K562 (cell line): ENCODE data around the gene CTIF. TPM values are rescaled to one million over a fixed set of nuclear protein-coding genes. Genes with fewer than 3 reads are reported as not detected.

Experiments
- CBX8 ChIP-seq: fragments of 200-600 bp; sonication (generic); IDR thresholded peaks from 2 replicates; pipeline ENCODE4 v1.6.1; 2012; ENCODE audit warnings: borderline replicate concordance, mixed run types, low read depth, mild to moderate bottlenecking, moderate library complexity, mixed read lengths, low read length, control low read depth, inconsistent platforms; ENCODE audit not compliant: poor library complexity, severe bottlenecking; ENCODE audit errors: extremely low read depth
- CTBP1 ChIP-seq: fragments of 450-650 bp; IDR thresholded peaks from 2 replicates; pipeline ENCODE4 v1.6.1; 2016; ENCODE audit warnings: borderline replicate concordance
- MTA3 ChIP-seq: fragments of 450-650 bp; formaldehyde crosslinking; IDR thresholded peaks from 2 replicates; pipeline ENCODE4 v1.6.1; 2017; ENCODE audit warnings: mild to moderate bottlenecking, borderline replicate concordance
- NRF1 ChIP-seq, 2 experiments: fragments of 450-650 bp; IDR thresholded peaks in 1 of 2; conservative IDR thresholded peaks in 1 of 2; 2 replicates each; pipeline ENCODE4 v1.6.1; 2014; ENCODE audit warnings: mild to moderate bottlenecking in 2 of 2
- RAD21 ChIP-seq, 2 experiments: fragments of 250-450 bp in 1 of 2; fragments of 450-650 bp in 1 of 2; sonication (Bioruptor Pico) in 1 of 2; formaldehyde crosslinking in 1 of 2; IDR thresholded peaks in 1 of 2; conservative IDR thresholded peaks in 1 of 2; 2 replicates each; pipeline versions ENCODE4 v1.4.0 to v1.8.0; 2020 to 2022; ENCODE audit warnings: mild to moderate bottlenecking in 2 of 2, moderate library complexity in 1 of 2
- XRCC3 ChIP-seq: fragments of 450-650 bp; IDR thresholded peaks from 2 replicates; pipeline ENCODE4 v1.6.1; 2017; ENCODE audit warnings: mild to moderate bottlenecking, moderate library complexity
- ZKSCAN1 ChIP-seq: fragments of 150-350 bp; IDR thresholded peaks from 2 replicates; pipeline ENCODE4 v1.6.1; 2016; ENCODE audit warnings: low read depth, low read length
- ZMIZ1 ChIP-seq, 2 experiments: fragments of 150-350 bp in 1 of 2; IDR thresholded peaks; 2 replicates each; pipeline ENCODE4 v1.6.1; 2012 to 2016; ENCODE audit warnings: low read depth in 2 of 2, low read length in 2 of 2, mild to moderate bottlenecking in 1 of 2, moderate library complexity in 1 of 2
- ZNF318 ChIP-seq, 2 experiments: fragments of 450-650 bp; IDR thresholded peaks; 2 replicates each; pipeline ENCODE4 v1.6.1; 2016; ENCODE audit warnings: mild to moderate bottlenecking in 2 of 2, borderline replicate concordance in 1 of 2, low read depth in 1 of 2, moderate library complexity in 1 of 2
- ZNF695 ChIP-seq: fragments of 450-650 bp; formaldehyde crosslinking; IDR thresholded peaks from 2 replicates; pipeline ENCODE4 v1.4.0; 2020; ENCODE audit warnings: mild to moderate bottlenecking, moderate library complexity
- polyA plus RNA-seq, 8 experiments: library from polyadenylated mRNA; depleted of rRNA in 4 of 8; stranded (reverse) in 5 of 8; unstranded in 3 of 8; fragments of >200 nt; fragmentation: Nextera tagmentation in 2 of 8; fragmentation: Illumina TruSeq in 1 of 8; extraction: Ambion mirVana in 2 of 8; extraction: Trizol in 1 of 8; gene quantifications; 2 replicates each; pipeline versions ENCODE4 v1.2.1 to v1.2.3, GENCODE V29; 2011 to 2014; ENCODE audit warnings: inconsistent platforms in 1 of 8, missing spikeins in 1 of 8
- total RNA-seq, 7 experiments: library from RNA; depleted of rRNA in 6 of 7; stranded (reverse); fragments of >200 nt in 6 of 7; fragmentation: Illumina TruSeq in 2 of 7; extraction: Trizol in 2 of 7; gene quantifications; 2 replicates each; pipeline versions ENCODE4 v1.2.1 to v1.2.3, GENCODE V29; 2011 to 2021; ENCODE audit warnings: low replicate concordance in 1 of 7
- TF ChIP-seq, protein P1 (sequence below): fragments of 450-650 bp; IDR thresholded peaks from 2 replicates; pipeline ENCODE4 v1.6.1; 2016; ENCODE audit warnings: missing biosample characterization, missing genetic modification characterization
- TF ChIP-seq, protein P2 (sequence below): sonication (generic); formaldehyde crosslinking; IDR thresholded peaks from 2 replicates; pipeline ENCODE4 v1.9.0; 2022; ENCODE audit warnings: mild to moderate bottlenecking, missing genetic modification reagents

The CTIF gene
- total and polyA plus RNA-seq, 9 of the 15 experiments (the other 6 are each of a cell fraction or from before 2014, with no cell fraction given) = 0.17 to 11.5 (median 2.2) TPM

DNA sequence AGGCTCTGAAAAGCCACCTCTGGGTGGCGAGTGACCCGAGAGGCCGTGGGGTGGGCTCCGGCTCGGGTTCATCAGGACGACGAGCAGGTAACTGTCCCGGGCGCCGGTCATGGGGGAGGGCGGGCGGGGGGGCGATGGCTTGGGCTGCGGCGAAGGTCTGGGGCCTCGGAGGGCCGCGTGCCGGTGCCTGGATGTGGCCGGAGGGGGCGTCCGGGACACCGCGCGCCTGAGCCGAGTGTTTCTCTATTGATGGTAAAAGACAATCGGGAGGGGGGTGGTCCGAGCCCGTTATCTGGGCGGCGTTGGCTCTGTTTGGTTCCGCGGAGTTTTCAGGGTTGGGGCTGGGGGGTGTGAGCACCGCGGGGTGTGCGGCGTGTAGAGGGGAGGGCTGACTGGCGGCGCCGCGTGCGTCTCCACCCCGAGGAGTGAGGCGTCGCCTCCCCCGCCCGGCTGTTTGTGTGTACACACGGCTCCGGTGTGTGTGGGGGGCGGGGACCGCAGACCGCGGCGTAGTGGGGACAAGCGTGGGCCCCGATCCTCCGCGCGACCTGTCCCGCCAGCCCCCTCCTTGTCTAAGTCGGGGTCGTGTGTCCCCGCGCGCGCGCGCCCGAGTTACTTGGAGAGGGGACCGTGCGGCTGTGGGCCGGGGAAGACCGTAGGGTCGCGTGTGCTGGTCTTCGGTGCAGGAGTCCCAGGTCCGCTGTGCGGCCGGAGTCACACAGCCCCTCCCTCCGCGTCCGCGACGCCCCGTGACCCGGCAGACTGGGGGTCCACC lies 1.6 kb downstream of the CTIF start (continued):
- TF ChIP-seq ZNF318 (IDR thresholded peaks at IDR 0.05; ENCODE audit: borderline replicate concordance in 1 of 2, low read depth in 1 of 2) (no peak), RAD21 (CRISPR knock-in tag; conservative IDR thresholded peaks at IDR 0.05 in 1 of 2, IDR thresholded peaks at IDR 0.05 in 1 of 2) (no peak), CBX8 (no peak), XRCC3 (no peak), ZMIZ1 (IDR thresholded peaks at IDR 0.05; ENCODE audit: low read depth in 2 of 2, low read length in 2 of 2) (no peak), ZNF695 (CRISPR knock-in tag) (no peak), ZKSCAN1 (no peak), MTA3 (no peak), NRF1 (conservative IDR thresholded peaks at IDR 0.05 in 1 of 2, IDR thresholded peaks at IDR 0.05 in 1 of 2) (0 out of 4 replicates have a peak, but pooled peaks of 1 of the 2 experiments have one; percentile 22), CTBP1 (peak; percentile 10; the same call in 1 of the 2 replicates)
- TF ChIP-seq, protein P1, sequence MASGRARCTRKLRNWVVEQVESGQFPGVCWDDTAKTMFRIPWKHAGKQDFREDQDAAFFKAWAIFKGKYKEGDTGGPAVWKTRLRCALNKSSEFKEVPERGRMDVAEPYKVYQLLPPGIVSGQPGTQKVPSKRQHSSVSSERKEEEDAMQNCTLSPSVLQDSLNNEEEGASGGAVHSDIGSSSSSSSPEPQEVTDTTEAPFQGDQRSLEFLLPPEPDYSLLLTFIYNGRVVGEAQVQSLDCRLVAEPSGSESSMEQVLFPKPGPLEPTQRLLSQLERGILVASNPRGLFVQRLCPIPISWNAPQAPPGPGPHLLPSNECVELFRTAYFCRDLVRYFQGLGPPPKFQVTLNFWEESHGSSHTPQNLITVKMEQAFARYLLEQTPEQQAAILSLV = no peak
- TF ChIP-seq, protein P2, sequence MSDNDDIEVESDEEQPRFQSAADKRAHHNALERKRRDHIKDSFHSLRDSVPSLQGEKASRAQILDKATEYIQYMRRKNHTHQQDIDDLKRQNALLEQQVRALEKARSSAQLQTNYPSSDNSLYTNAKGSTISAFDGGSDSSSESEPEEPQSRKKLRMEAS (CRISPR knock-in tag) = peak; percentile 72
